CD4-positive, CD25-positive, alpha-beta regulatory T cell (primary cell): ENCODE data around the gene SOCS3. TPM values are rescaled to one million over a fixed set of nuclear protein-coding genes. Genes with fewer than 3 reads are reported as not detected.

Experiments used
- ATAC-seq, 2 donors: fragments of 150-1000 bp; cut with Tn5 transposase; one replicate each; pipeline ENCODE4 v1.10.0; 2021; ENCODE audit warnings: low read depth in 2 of 2, moderate number of reproducible peaks in 2 of 2, moderate library complexity in 1 of 2
- DNase-seq, 3 donors: peaks; one replicate each; pipeline versions ENCODE4 v3.0.0 to v3.0.0-alpha.2; 2012 to 2022; ENCODE audit warnings: mixed read lengths in 1 of 3
- H3K27ac ChIP-seq: one replicate; pipeline ENCODE4 v1.7.0; 2013; ENCODE audit warnings: mild to moderate bottlenecking, low read length; ENCODE audit not compliant: insufficient read depth, poor library complexity, severe bottlenecking
- H3K27me3 ChIP-seq: one replicate; pipeline ENCODE4 v1.7.0; 2013; ENCODE audit warnings: low read length; ENCODE audit not compliant: control insufficient read depth, insufficient read depth
- H3K36me3 ChIP-seq: one replicate; pipeline ENCODE4 v1.7.0; 2013; ENCODE audit warnings: mild to moderate bottlenecking, low read length, moderate library complexity; ENCODE audit not compliant: control insufficient read depth, insufficient read depth
- H3K4me1 ChIP-seq: 2 replicates; pipeline ENCODE4 v1.7.0; 2013; ENCODE audit warnings: mild to moderate bottlenecking, low read length; ENCODE audit not compliant: insufficient read depth, control insufficient read depth, poor library complexity, severe bottlenecking
- H3K4me3 ChIP-seq: one replicate; pipeline ENCODE4 v1.7.0; 2013; ENCODE audit warnings: low read depth, mild to moderate bottlenecking, low read length, moderate library complexity
- H3K9me3 ChIP-seq, 2 experiments: 1 replicate in 1 of 2; 2 replicates in 1 of 2; pipeline ENCODE4 v1.7.0; 2013; ENCODE audit warnings: low read length in 2 of 2, mild to moderate bottlenecking in 1 of 2, moderate library complexity in 1 of 2; ENCODE audit not compliant: control insufficient read depth in 2 of 2
- H3K27ac Mint-ChIP-seq, 3 donors: one replicate each; pipeline ENCODE4 v1.8.0; 2020 to 2022; ENCODE audit warnings: mild to moderate bottlenecking in 3 of 3, mixed read lengths in 3 of 3, moderate library complexity in 2 of 3
- H3K27me3 Mint-ChIP-seq: one replicate; pipeline ENCODE4 v1.8.0; 2022; ENCODE audit warnings: mild to moderate bottlenecking, mixed read lengths
- H3K36me3 Mint-ChIP-seq: one replicate; pipeline ENCODE4 v1.8.0; 2020; ENCODE audit warnings: mixed read lengths
- H3K4me1 Mint-ChIP-seq, 4 donors: one replicate each; pipeline ENCODE4 v1.8.0; 2020 to 2022; ENCODE audit warnings: mixed read lengths in 4 of 4, mild to moderate bottlenecking in 1 of 4
- H3K4me3 Mint-ChIP-seq, 4 donors: one replicate each; pipeline ENCODE4 v1.8.0; 2020 to 2022; ENCODE audit warnings: mild to moderate bottlenecking in 4 of 4, mixed read lengths in 4 of 4, moderate library complexity in 3 of 4
- H3K9me3 Mint-ChIP-seq, 7 donors: one replicate each; pipeline ENCODE4 v1.8.0; 2020 to 2022; ENCODE audit warnings: mixed read lengths in 7 of 7, mild to moderate bottlenecking in 3 of 7, moderate library complexity in 2 of 7
- polyA plus RNA-seq, 4 donors: library from polyadenylated mRNA; unstranded; fragments of 300-500 nt; fragmentation: Illumina TruSeq; gene quantifications; one replicate each; pipeline ENCODE4 v1.2.3, GENCODE V29; 2021
- total RNA-seq: library from RNA; stranded (reverse); gene quantifications from one replicate; pipeline ENCODE4 v1.2.3, GENCODE V29; 2022

Gene SOCS3
- total and polyA plus RNA-seq, 5 donors from 2014 or later, result 26.4 to 218 (median 70.3) TPM

DNA sequence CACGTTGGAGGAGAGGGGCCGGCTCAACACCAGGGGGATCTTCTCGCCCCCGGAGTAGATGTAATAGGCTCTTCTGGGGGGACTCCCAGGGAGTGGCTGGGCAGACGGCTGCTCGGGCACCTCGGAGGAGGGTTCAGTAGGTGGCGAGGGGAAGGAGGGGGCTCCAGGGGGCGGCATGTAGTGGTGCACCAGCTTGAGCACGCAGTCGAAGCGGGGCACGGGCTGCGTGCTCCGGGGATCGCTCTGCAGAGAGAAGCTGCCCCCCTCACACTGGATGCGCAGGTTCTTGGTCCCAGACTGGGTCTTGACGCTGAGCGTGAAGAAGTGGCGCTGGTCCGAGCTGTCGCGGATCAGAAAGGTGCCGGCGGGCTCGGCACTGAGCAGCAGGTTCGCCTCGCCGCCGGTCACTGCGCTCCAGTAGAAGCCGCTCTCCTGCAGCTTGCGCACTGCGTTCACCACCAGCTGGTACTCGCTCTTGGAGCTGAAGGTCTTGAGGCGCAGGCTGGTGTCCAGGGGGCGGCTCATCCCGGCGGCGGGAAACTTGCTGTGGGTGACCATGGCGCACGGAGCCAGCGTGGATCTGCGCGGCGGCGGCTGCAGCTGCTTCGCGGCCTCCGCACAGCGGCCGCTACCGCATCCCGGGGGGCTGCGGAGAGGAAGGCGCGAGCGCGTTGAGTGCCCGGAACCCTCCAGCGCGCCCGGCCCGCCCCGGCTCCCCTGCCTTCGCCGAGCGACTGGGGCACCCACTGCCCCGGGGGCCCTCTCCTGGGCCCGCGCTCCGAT lies 1.1 kb downstream of the SOCS3 start:
- DNase-seq (peak in 2 of 3 donors; percentile 40 to 48), ATAC-seq (no peak)
- H3K4me1 Mint-ChIP-seq, result peaks cover 5 to 64% (median 20%) of the 10 kb centered on the region in 4 donors
- peak overlapping the region; percentile 85 to 93 (median 90) for H3K4me3 Mint-ChIP-seq
- Histone ChIP-seq H3K36me3 (peaks cover 18% of the 10 kb centered on the region), H3K27me3 (no peaks in the 10 kb centered on the region), H3K27ac (peak overlapping the region; percentile 94), H3K4me3 (peak overlapping the region; percentile 77), H3K4me1 (peaks cover 60% of the 10 kb centered on the region), H3K9me3 (no peaks in the 10 kb centered on the region)
- peaks cover 6% of the 10 kb centered on the region for H3K36me3 Mint-ChIP-seq
- peaks cover 8% of the 10 kb centered on the region for H3K27me3 Mint-ChIP-seq
- H3K9me3 Mint-ChIP-seq, result no peaks in the 10 kb centered on the region
- peak overlapping the region in 2 of 3 donors; percentile 93 to 97 for H3K27ac Mint-ChIP-seq

GRCh38 chr17:78357672-78358537 lies 2.0 kb downstream of the SOCS3 start:
- peak overlapping the region; percentile 66 to 97 (median 93) for H3K27ac Mint-ChIP-seq
- peaks cover 6% of the 10 kb centered on the region for H3K36me3 Mint-ChIP-seq
- Histone ChIP-seq H3K4me1 (peaks cover 68% of the 10 kb centered on the region), H3K27ac (peak overlapping the region; percentile 94), H3K9me3 (no peaks in the 10 kb centered on the region), H3K4me3 (peak overlapping the region; percentile 77), H3K27me3 (no peaks in the 10 kb centered on the region), H3K36me3 (peaks cover 18% of the 10 kb centered on the region)
- ATAC-seq, result no peak
- peak overlapping the region; percentile 85 to 93 (median 90) for H3K4me3 Mint-ChIP-seq
- peaks cover 5 to 71% (median 24%) of the 10 kb centered on the region in 4 donors for H3K4me1 Mint-ChIP-seq
- DNase-seq, result no peak
- H3K9me3 Mint-ChIP-seq, result no peaks in the 10 kb centered on the region
- H3K27me3 Mint-ChIP-seq, result peaks cover 8% of the 10 kb centered on the region

GRCh38 chr17:78357177-78357586 lies 2.7 kb downstream of the SOCS3 start:
- Mint-ChIP-seq H3K27me3 (peaks cover 8% of the 10 kb centered on the region), H3K4me1 (peaks cover 5 to 69% (median 25%) of the 10 kb centered on the region in 4 donors), H3K27ac (peak overlapping the region; percentile 66 to 97 (median 93)), H3K9me3 (no peaks in the 10 kb centered on the region), H3K36me3 (peaks cover 6% of the 10 kb centered on the region), H3K4me3 (peak overlapping the region; percentile 85 to 93 (median 90))
- H3K36me3 ChIP-seq, result peaks cover 18% of the 10 kb centered on the region
- H3K4me3 ChIP-seq, result peak overlapping the region; percentile 77
- H3K9me3 ChIP-seq, result no peaks in the 10 kb centered on the region
- H3K4me1 ChIP-seq, result peaks cover 75% of the 10 kb centered on the region
- no peaks in the 10 kb centered on the region for H3K27me3 ChIP-seq
- DNase-seq (no peak), ATAC-seq (no peak)
- H3K27ac ChIP-seq, result peak overlapping the region; percentile 94

- H3K4me3 ChIP-seq, result no peak overlapping the region
Measured at GRCh38 chr17:78356101-78356713, 3.7 kb downstream of the SOCS3 start.

GRCh38 chr17:78355701-78356100 lies 4.2 kb downstream of the SOCS3 start:
- Histone ChIP-seq H3K9me3 (no peaks in the 10 kb centered on the region), H3K27me3 (no peaks in the 10 kb centered on the region), H3K4me1 (peaks cover 84% of the 10 kb centered on the region), H3K4me3 (no peak overlapping the region), H3K36me3 (peaks cover 18% of the 10 kb centered on the region), H3K27ac (peak overlapping the region; percentile 94)
- DNase-seq (no peak), ATAC-seq (no peak)
- peaks cover 5 to 69% (median 26%) of the 10 kb centered on the region in 4 donors for H3K4me1 Mint-ChIP-seq
- H3K36me3 Mint-ChIP-seq, result peaks cover 6% of the 10 kb centered on the region
- peak overlapping the region; percentile 93 to 97 (median 95) for H3K27ac Mint-ChIP-seq
- H3K9me3 Mint-ChIP-seq, result no peaks in the 10 kb centered on the region
- peaks cover 4% of the 10 kb centered on the region for H3K27me3 Mint-ChIP-seq
- peak overlapping the region; percentile 85 to 93 (median 88) for H3K4me3 Mint-ChIP-seq

More at GRCh38 chr17:78356101-78356713, 3.7 kb downstream of the SOCS3 start:
- Histone ChIP-seq H3K27me3 (no peaks in the 10 kb centered on the region), H3K9me3 (no peaks in the 10 kb centered on the region), H3K36me3 (peaks cover 18% of the 10 kb centered on the region), H3K4me1 (peaks cover 84% of the 10 kb centered on the region), H3K27ac (peak overlapping the region; percentile 94)
- H3K36me3 Mint-ChIP-seq, result peaks cover 6% of the 10 kb centered on the region
- peak; percentile 70 to 77 for ATAC-seq
- H3K9me3 Mint-ChIP-seq, result no peaks in the 10 kb centered on the region
- peaks cover 5 to 70% (median 26%) of the 10 kb centered on the region in 4 donors for H3K4me1 Mint-ChIP-seq
- peak overlapping the region; percentile 85 to 93 (median 88) for H3K4me3 Mint-ChIP-seq
- peak; percentile 87 to 98 (median 92) for DNase-seq
- H3K27ac Mint-ChIP-seq, result peak overlapping the region; percentile 93 to 97 (median 95)
- peaks cover 8% of the 10 kb centered on the region for H3K27me3 Mint-ChIP-seq

- Histone ChIP-seq H3K9me3 (no peaks in the 10 kb centered on the region), H3K27me3 (no peaks in the 10 kb centered on the region), H3K4me3 (no peak overlapping the region), H3K27ac (peak overlapping the region; percentile 94), H3K4me1 (peaks cover 85% of the 10 kb centered on the region), H3K36me3 (peaks cover 18% of the 10 kb centered on the region)
- DNase-seq (no peak), ATAC-seq (no peak)
- Mint-ChIP-seq H3K4me3 (peak overlapping the region; percentile 85 to 93 (median 88)), H3K27ac (peak overlapping the region; percentile 93 to 97 (median 95)), H3K4me1 (peaks cover 5 to 74% (median 30%) of the 10 kb centered on the region in 4 donors), H3K9me3 (no peaks in the 10 kb centered on the region), H3K36me3 (peaks cover 6% of the 10 kb centered on the region), H3K27me3 (peaks cover 4% of the 10 kb centered on the region)
Measured at GRCh38 chr17:78355045-78355641, 4.7 kb downstream of the SOCS3 start.

GRCh38 chr17:78353834-78354233 lies 6.0 kb downstream of the SOCS3 start:
- Histone ChIP-seq H3K27me3 (no peaks in the 10 kb centered on the region), H3K27ac (peak overlapping the region; percentile 94), H3K4me3 (peak overlapping the region; percentile 7), H3K9me3 (no peaks in the 10 kb centered on the region), H3K36me3 (peaks cover 18% of the 10 kb centered on the region), H3K4me1 (peaks cover 86% of the 10 kb centered on the region)
- H3K27me3 Mint-ChIP-seq, result peaks cover 4% of the 10 kb centered on the region
- peaks cover 11 to 86% (median 38%) of the 10 kb centered on the region in 4 donors for H3K4me1 Mint-ChIP-seq
- peak overlapping the region; percentile 80 to 93 (median 88) for H3K4me3 Mint-ChIP-seq
- DNase-seq, result no peak
- ATAC-seq, result no peak
- H3K27ac Mint-ChIP-seq, result peak overlapping the region; percentile 32 to 97 (median 95)
- H3K36me3 Mint-ChIP-seq, result peaks cover 6% of the 10 kb centered on the region
- no peaks in the 10 kb centered on the region for H3K9me3 Mint-ChIP-seq
